Measurements from ENCODE around the gene EPHB1.

EPHB1 gene

GRCh38 chr3:134885877-134886621, 91.0 kb downstream of the EPHB1 start:
- DNase-seq: no peak

GRCh38 chr3:134886991-134887390, 91.9 kb downstream of the EPHB1 start:
- no peak for DNase-seq

- no peak for DNase-seq
These were observed 92.5 kb downstream of the EPHB1 start for GRCh38 chr3:134887536-134887935.

- no peak for DNase-seq
These were observed 97.3 kb downstream of the EPHB1 start for GRCh38 chr3:134892326-134892725.

GRCh38 chr3:134892761-134893160, 97.7 kb downstream of the EPHB1 start:
- DNase-seq: no peak

- DNase-seq: no peak
These were observed 99.5 kb downstream of the EPHB1 start for GRCh38 chr3:134894533-134894932.

GRCh38 chr3:134895181-134895580, 100.1 kb downstream of the EPHB1 start:
- DNase-seq: no peak

GRCh38 chr3:134896141-134896540, 101.1 kb downstream of the EPHB1 start:
- DNase-seq: no peak

- no peak for DNase-seq
These were observed 101.6 kb downstream of the EPHB1 start for GRCh38 chr3:134896696-134897095.

- no peak for DNase-seq
These were observed 102.5 kb downstream of the EPHB1 start for GRCh38 chr3:134897391-134898141.

GRCh38 chr3:134898181-134898754, 103.2 kb downstream of the EPHB1 start:
- no peak for DNase-seq

- DNase-seq: no peak
These were observed 104.7 kb downstream of the EPHB1 start for GRCh38 chr3:134899786-134900185.

- DNase-seq: no peak
These were observed 105.4 kb downstream of the EPHB1 start for GRCh38 chr3:134900482-134900881.

GRCh38 chr3:134901461-134901860, 106.4 kb downstream of the EPHB1 start:
- no peak for DNase-seq

GRCh38 chr3:134903837-134904236, 108.8 kb downstream of the EPHB1 start:
- no peak for DNase-seq

GRCh38 chr3:134904241-134904771, 109.2 kb downstream of the EPHB1 start:
- DNase-seq: peak; percentile 38

GRCh38 chr3:134904776-134905646, 110.0 kb downstream of the EPHB1 start:
- DNase-seq: no peak

GRCh38 chr3:134905647-134905935, 110.5 kb downstream of the EPHB1 start:
- no peak for DNase-seq

- no peak for DNase-seq
These were observed 113.2 kb downstream of the EPHB1 start for GRCh38 chr3:134908271-134908670.

GRCh38 chr3:134910026-134910425, 115.0 kb downstream of the EPHB1 start:
- no peak for DNase-seq

GRCh38 chr3:134911586-134912548, 116.8 kb downstream of the EPHB1 start:
- no peak for DNase-seq

Measured in activated CD4-positive, alpha-beta T cell treated with anti-CD3 and anti-CD28 coated beads for 48 hours (primary cell).